Right lobe of liver (tissue), 4 donors: ENCODE data around the gene NDC1.

Source experiments
- CTCF ChIP-seq, 4 donors: fragments of 200-600 bp in 3 of 4; fragments of 450-650 bp in 1 of 4; IDR thresholded peaks; one replicate each; pipeline versions ENCODE4 v1.5.1 to v1.8.0; 2016 to 2022; ENCODE audit warnings: antibody characterized with exemption in 4 of 4, mild to moderate bottlenecking in 2 of 4
- POLR2A ChIP-seq: fragments of 450-650 bp; IDR thresholded peaks from one replicate; pipeline ENCODE4 v1.6.1; 2017; ENCODE audit warnings: antibody characterized with exemption, mild to moderate bottlenecking
- donor health status: DM: no; HTN: no; CAD: no.
- donor health status: DM: no; HTN: no; CAD: no.
- donor health status: DM: no; HTN: yes; CAD: no.

- TF ChIP-seq CTCF (IDR thresholded peaks at IDR 0.05) (no peak), POLR2A (no peak)
Observed at GRCh38 chr1:53736290-53736689, 101.8 kb downstream of the NDC1 start.
